Neuronal stem cell (in vitro differentiated cells): ENCODE data around the gene TGFBR3L.

Experiments used
- DNase-seq: peaks from one replicate; pipeline ENCODE4 v3.0.0-alpha.2; 2013; ENCODE audit warnings: low spot score
- H2AFZ ChIP-seq: one replicate; pipeline ENCODE4 v1.6.1; 2013; ENCODE audit warnings: mild to moderate bottlenecking, low read length, inconsistent platforms
- H2AK5ac ChIP-seq: 2 replicates; pipeline ENCODE4 v1.6.1; 2013; ENCODE audit warnings: low read depth, mild to moderate bottlenecking, inconsistent platforms, low read length, moderate library complexity, mixed read lengths
- H2BK120ac ChIP-seq: 2 replicates; pipeline ENCODE4 v1.6.1; 2013; ENCODE audit warnings: low read depth, mild to moderate bottlenecking, inconsistent platforms, low read length, moderate library complexity, mixed read lengths
- H2BK12ac ChIP-seq: one replicate; pipeline ENCODE4 v1.6.1; 2013; ENCODE audit warnings: low read length, inconsistent platforms
- H2BK15ac ChIP-seq: 2 replicates; pipeline ENCODE4 v1.6.1; 2013; ENCODE audit warnings: mild to moderate bottlenecking, low read length, inconsistent platforms, mixed read lengths
- H2BK5ac ChIP-seq: one replicate; pipeline ENCODE4 v1.6.1; 2013; ENCODE audit warnings: inconsistent platforms, mild to moderate bottlenecking, low read length, moderate library complexity
- H3K14ac ChIP-seq: one replicate; pipeline ENCODE4 v1.6.1; 2013; ENCODE audit warnings: low read length, inconsistent platforms
- H3K18ac ChIP-seq: 2 replicates; pipeline ENCODE4 v1.6.1; 2013; ENCODE audit warnings: low read length, inconsistent platforms
- H3K23ac ChIP-seq: 2 replicates; pipeline ENCODE4 v1.6.1; 2013; ENCODE audit warnings: low read depth, mild to moderate bottlenecking, mixed read lengths, low read length, inconsistent platforms; ENCODE audit not compliant: poor library complexity
- H3K27ac ChIP-seq: replicated peaks from 3 replicates; pipeline ENCODE4 v1.5.1; 2013; ENCODE audit warnings: low read length, inconsistent platforms
- H3K27me3 ChIP-seq, 3 experiments: 2 replicates each; pipeline ENCODE4 v1.6.1; 2013; ENCODE audit warnings: low read length in 3 of 3, mild to moderate bottlenecking in 2 of 3, inconsistent platforms in 1 of 3, low read depth in 1 of 3, mixed read lengths in 1 of 3, moderate library complexity in 1 of 3; ENCODE audit not compliant: control insufficient read depth in 3 of 3, insufficient read depth in 3 of 3
- H3K36me3 ChIP-seq, 2 donors: replicated peaks in 1 of 2; 2 replicates each; pipeline ENCODE4 v1.6.1; 2013; ENCODE audit warnings: low read length in 2 of 2; ENCODE audit not compliant: control insufficient read depth in 2 of 2, insufficient read depth in 2 of 2
- H3K4ac ChIP-seq: 2 replicates; pipeline ENCODE4 v1.6.1; 2013; ENCODE audit warnings: inconsistent platforms, mild to moderate bottlenecking, low read length, moderate library complexity
- H3K4me1 ChIP-seq, 2 donors: 1 replicate in 1 of 2; 2 replicates in 1 of 2; pipeline ENCODE4 v1.6.1; 2013; ENCODE audit warnings: low read length in 2 of 2, low read depth in 1 of 2; ENCODE audit not compliant: control insufficient read depth in 2 of 2, insufficient read depth in 1 of 2
- H3K4me2 ChIP-seq: one replicate; pipeline ENCODE4 v1.6.1; 2013; ENCODE audit warnings: mild to moderate bottlenecking, low read length, inconsistent platforms; ENCODE audit not compliant: insufficient read depth, poor library complexity, severe bottlenecking
- H3K4me3 ChIP-seq, 2 donors: 2 replicates each; pipeline ENCODE4 v1.5.1; 2013; ENCODE audit warnings: low read length in 2 of 2, mild to moderate bottlenecking in 2 of 2, inconsistent platforms in 1 of 2, moderate library complexity in 1 of 2
- H3K79me1 ChIP-seq: one replicate; pipeline ENCODE4 v1.6.1; 2013; ENCODE audit warnings: low read depth, mild to moderate bottlenecking, inconsistent platforms, low read length, moderate library complexity
- H3K9ac ChIP-seq: one replicate; pipeline ENCODE4 v1.6.1; 2013; ENCODE audit warnings: mild to moderate bottlenecking, low read depth, low read length, inconsistent platforms; ENCODE audit not compliant: poor library complexity
- H3K9me3 ChIP-seq, 2 donors: replicated peaks in 1 of 2; 2 replicates each; pipeline versions ENCODE3 to v1.6.1; 2013; ENCODE audit warnings: low read length in 2 of 2, mild to moderate bottlenecking in 2 of 2, inconsistent platforms in 1 of 2, low read depth in 1 of 2, mixed read lengths in 1 of 2, moderate library complexity in 1 of 2; ENCODE audit not compliant: control insufficient read depth in 2 of 2, insufficient read depth in 1 of 2
- H4K8ac ChIP-seq: one replicate; pipeline ENCODE4 v1.6.1; 2013; ENCODE audit warnings: low read depth, mild to moderate bottlenecking, inconsistent platforms, low read length, moderate library complexity
- H4K91ac ChIP-seq: one replicate; pipeline ENCODE4 v1.6.1; 2013; ENCODE audit warnings: low read length, low read depth, mild to moderate bottlenecking, inconsistent platforms; ENCODE audit not compliant: poor library complexity
- WGBS, 2 donors: extraction: QIAGEN DNeasy Blood & Tissue Kit; methylation state at CpG; one replicate each; pipeline ENCODE4 v1.1.7; 2013; ENCODE audit warnings: missing lambda C conversion rate in 2 of 2, mixed read lengths in 1 of 2; ENCODE audit not compliant: insufficient read length in 2 of 2, insufficient replicate concordance in 1 of 2; ENCODE audit errors: extremely low coverage in 2 of 2; 5-methylcytosine and 5-hydroxymethylcytosine counted together

TGFBR3L gene

DNA sequence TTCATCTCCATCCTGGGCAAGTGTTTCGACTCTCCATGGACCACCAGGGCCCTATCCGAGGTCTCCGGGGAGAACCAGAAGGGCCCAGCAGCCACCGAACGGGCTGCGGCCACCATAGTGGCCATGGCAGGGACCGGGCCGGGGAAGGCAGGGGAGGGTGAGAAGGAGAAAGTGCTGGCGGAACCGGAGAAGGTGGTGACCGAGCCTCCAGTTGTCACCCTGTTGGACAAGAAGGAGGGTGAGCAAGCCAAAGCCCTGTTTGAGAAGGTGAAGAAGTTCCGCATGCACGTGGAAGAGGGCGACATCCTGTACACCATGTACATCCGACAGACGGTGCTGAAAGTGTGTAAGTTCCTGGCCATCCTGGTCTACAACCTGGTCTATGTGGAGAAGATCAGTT, 15.7 kb upstream of the TGFBR3L start:
- no peak overlapping the region for H2BK120ac ChIP-seq
- H3K14ac ChIP-seq, result no peak overlapping the region
- no peak overlapping the region for H3K9ac ChIP-seq

DNA sequence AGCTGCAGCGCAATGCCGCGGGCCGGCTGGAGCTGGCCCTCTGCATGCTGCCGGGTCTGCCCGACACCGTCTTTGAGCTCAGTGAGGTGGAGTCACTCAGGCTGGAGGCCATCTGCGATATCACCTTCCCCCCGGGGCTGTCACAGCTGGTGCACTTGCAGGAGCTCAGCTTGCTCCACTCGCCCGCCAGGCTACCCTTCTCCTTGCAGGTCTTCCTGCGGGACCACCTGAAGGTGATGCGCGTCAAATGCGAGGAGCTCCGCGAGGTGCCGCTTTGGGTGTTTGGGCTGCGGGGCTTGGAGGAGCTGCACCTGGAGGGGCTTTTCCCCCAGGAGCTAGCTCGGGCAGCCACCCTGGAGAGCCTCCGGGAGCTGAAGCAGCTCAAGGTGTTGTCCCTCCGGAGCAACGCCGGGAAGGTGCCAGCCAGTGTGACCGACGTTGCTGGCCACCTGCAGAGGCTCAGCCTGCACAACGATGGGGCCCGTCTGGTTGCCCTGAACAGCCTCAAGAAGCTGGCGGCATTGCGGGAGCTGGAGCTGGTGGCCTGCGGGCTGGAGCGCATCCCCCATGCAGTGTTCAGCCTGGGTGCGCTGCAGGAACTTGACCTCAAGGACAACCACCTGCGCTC, 14.8 kb upstream of the TGFBR3L start:
- Histone ChIP-seq H2BK12ac (peak overlapping the region; percentile 41), H2AFZ (no peak overlapping the region), H2BK5ac (peak overlapping the region; percentile 42), H2BK15ac (peak overlapping the region; percentile 75), H3K23ac (peak overlapping the region; percentile 30), H3K14ac (no peak overlapping the region), H3K4ac (no peak overlapping the region), H3K79me1 (peaks cover 5% of the 10 kb centered on the region), H2AK5ac (peak overlapping the region; percentile 63), H4K8ac (no peak overlapping the region), H3K27me3 (peaks cover 0 to 4% (median 0%) of the 10 kb centered on the region in 3 experiments), H3K36me3 (no peaks in the 10 kb centered on the region), H3K9ac (peak overlapping the region; percentile 9), H3K4me1 (peaks cover 7 to 12% of the 10 kb centered on the region in 2 donors), H3K18ac (no peak overlapping the region), H4K91ac (no peak overlapping the region), H3K4me3 (no peak overlapping the region), H3K27ac (no peak overlapping the region), H3K4me2 (no peak overlapping the region), H3K9me3 (no peaks in the 10 kb centered on the region), H2BK120ac (peak overlapping the region; percentile 17)
- no peak for DNase-seq
- no CpG with 5 or more reads among the region's 34 CpGs for WGBS, 2 donors

More for the DNA sequence above, 15.7 kb upstream of the TGFBR3L start:
- no peak overlapping the region for H3K4me2 ChIP-seq
- H4K8ac ChIP-seq, result no peak overlapping the region
- no peak overlapping the region for H2BK15ac ChIP-seq
- DNase-seq, result no peak
- H3K9me3 ChIP-seq, result no peaks in the 10 kb centered on the region
- no peak overlapping the region for H3K4ac ChIP-seq
- no peak overlapping the region for H4K91ac ChIP-seq
- no peak overlapping the region for H2BK12ac ChIP-seq
- H3K18ac ChIP-seq, result no peak overlapping the region
- no peak overlapping the region for H3K23ac ChIP-seq
- H3K4me3 ChIP-seq, result no peak overlapping the region
- no peak overlapping the region for H2BK5ac ChIP-seq
- H3K79me1 ChIP-seq, result no peaks in the 10 kb centered on the region
- no peak overlapping the region for H2AK5ac ChIP-seq
- peaks cover 2 to 6% of the 10 kb centered on the region in 2 donors for H3K4me1 ChIP-seq
- H3K27me3 ChIP-seq, result peaks cover 0 to 4% (median 0%) of the 10 kb centered on the region in 3 experiments
- no peak overlapping the region for H3K27ac ChIP-seq
- H2AFZ ChIP-seq, result no peak overlapping the region
- whole genome bisulfite sequencing, 2 donors, result no CpG with 5 or more reads among the region's 16 CpGs
- H3K36me3 ChIP-seq, result no peaks in the 10 kb centered on the region

- H3K9ac ChIP-seq, result no peak overlapping the region
- no peak overlapping the region for H2AFZ ChIP-seq
- H3K14ac ChIP-seq, result no peak overlapping the region
- peaks cover 8% of the 10 kb centered on the region for H3K79me1 ChIP-seq
- no peak overlapping the region for H3K4me3 ChIP-seq
- no peak overlapping the region for H3K23ac ChIP-seq
- no CpG with 5 or more reads among the region's 21 CpGs for WGBS, 2 donors
- peaks cover 0 to 3% of the 10 kb centered on the region in 2 donors for H3K36me3 ChIP-seq
- H2BK5ac ChIP-seq, result peak overlapping the region; percentile 39
- H4K8ac ChIP-seq, result no peak overlapping the region
- peak overlapping the region; percentile 75 for H2BK15ac ChIP-seq
- peak overlapping the region; percentile 38 for H3K18ac ChIP-seq
- peak overlapping the region; percentile 17 for H2BK120ac ChIP-seq
- H4K91ac ChIP-seq, result no peak overlapping the region
- H3K27me3 ChIP-seq, result peaks cover 0 to 4% (median 0%) of the 10 kb centered on the region in 3 experiments
- H3K4ac ChIP-seq, result no peak overlapping the region
- DNase-seq, result no peak
- no peak overlapping the region for H3K27ac ChIP-seq
- peak overlapping the region; percentile 63 for H2AK5ac ChIP-seq
- H2BK12ac ChIP-seq, result peak overlapping the region; percentile 41
- H3K4me1 ChIP-seq, result peaks cover 13% of the 10 kb centered on the region in 2 donors
- no peaks in the 10 kb centered on the region for H3K9me3 ChIP-seq
- H3K4me2 ChIP-seq, result no peak overlapping the region
Measured at GRCh38 chr19:7900401-7900870, 14.2 kb upstream of the TGFBR3L start.

- Histone ChIP-seq H3K4ac (no peak overlapping the region), H3K4me3 (no peak overlapping the region), H2BK15ac (no peak overlapping the region), H3K36me3 (peaks cover 1 to 8% of the 10 kb centered on the region in 2 donors), H2AFZ (no peak overlapping the region), H3K27me3 (peaks cover 0 to 4% (median 0%) of the 10 kb centered on the region in 3 experiments), H3K23ac (no peak overlapping the region), H2BK12ac (no peak overlapping the region), H3K18ac (no peak overlapping the region), H3K9me3 (no peaks in the 10 kb centered on the region), H3K4me2 (no peak overlapping the region), H2BK120ac (no peak overlapping the region), H2BK5ac (peak overlapping the region; percentile 39), H2AK5ac (no peak overlapping the region), H4K8ac (no peak overlapping the region), H3K9ac (no peak overlapping the region), H3K4me1 (peaks cover 13% of the 10 kb centered on the region in 2 donors), H3K79me1 (peaks cover 12% of the 10 kb centered on the region), H3K27ac (no peak overlapping the region), H3K14ac (no peak overlapping the region), H4K91ac (no peak overlapping the region)
- DNase-seq, result no peak
- no CpG with 5 or more reads among the region's 3 CpGs for WGBS, 2 donors
Measured at GRCh38 chr19:7900931-7901330, 13.7 kb upstream of the TGFBR3L start.
